ENCODE measurements around the gene LEFTY1. TPM values are rescaled to one million over a fixed set of nuclear protein-coding genes. Genes with fewer than 3 reads are reported as not detected.

LEFTY1 gene
- total and polyA plus RNA-seq, 2 of the 4 experiments (the other 2 are of a cell fraction): not detected

DNA sequence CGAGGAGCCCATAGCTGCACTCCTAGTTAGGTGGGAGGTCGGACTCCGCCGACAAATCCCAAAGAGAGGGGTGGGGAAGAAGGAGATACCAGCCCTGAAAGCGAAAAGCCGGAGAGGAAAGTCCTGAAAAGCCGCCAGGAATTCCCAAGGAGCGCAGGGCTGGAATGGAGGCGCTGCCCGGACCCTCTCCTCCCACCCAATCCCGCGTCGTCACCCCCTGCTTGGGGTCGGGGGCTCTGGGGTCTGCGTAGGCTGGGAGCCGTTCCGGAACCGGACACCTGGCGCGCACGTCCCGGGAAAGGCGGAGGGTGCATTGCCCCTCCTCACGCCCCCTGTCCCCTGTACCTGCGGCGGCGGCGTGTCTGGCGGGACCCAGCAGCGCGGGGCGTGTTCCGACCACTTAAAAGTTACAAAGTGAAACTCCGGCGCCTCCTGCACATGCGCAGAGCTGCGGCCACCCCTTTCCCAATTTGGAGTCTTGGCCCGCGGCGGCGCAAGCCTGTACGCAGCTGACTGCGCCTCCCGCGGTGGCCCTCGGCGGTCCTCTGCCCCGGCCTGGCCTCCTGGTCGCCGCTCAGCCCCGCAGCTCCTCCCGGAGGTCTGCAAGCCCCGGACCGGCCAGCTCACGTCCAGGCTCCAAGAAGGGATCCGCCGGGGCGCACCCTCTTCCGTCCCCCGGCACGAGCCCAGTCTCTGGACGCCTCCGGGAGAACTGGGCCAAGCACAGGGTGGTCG is 6.8 kb downstream of the LEFTY1 start, which contains the start of gene TMEM63A (continued):
- TF ChIP-seq MAFK (IDR thresholded peaks at IDR 0.05; ENCODE audit: low read depth, low read length) (no peak), RFX5 (IDR thresholded peaks at IDR 0.05; ENCODE audit: low read depth, low read length) (no peak), POLR2A (IDR thresholded peaks at IDR 0.05; ENCODE audit: low read depth, low read length) (peak; percentile 42; the same call in 1 of the 2 replicates)

DNA sequence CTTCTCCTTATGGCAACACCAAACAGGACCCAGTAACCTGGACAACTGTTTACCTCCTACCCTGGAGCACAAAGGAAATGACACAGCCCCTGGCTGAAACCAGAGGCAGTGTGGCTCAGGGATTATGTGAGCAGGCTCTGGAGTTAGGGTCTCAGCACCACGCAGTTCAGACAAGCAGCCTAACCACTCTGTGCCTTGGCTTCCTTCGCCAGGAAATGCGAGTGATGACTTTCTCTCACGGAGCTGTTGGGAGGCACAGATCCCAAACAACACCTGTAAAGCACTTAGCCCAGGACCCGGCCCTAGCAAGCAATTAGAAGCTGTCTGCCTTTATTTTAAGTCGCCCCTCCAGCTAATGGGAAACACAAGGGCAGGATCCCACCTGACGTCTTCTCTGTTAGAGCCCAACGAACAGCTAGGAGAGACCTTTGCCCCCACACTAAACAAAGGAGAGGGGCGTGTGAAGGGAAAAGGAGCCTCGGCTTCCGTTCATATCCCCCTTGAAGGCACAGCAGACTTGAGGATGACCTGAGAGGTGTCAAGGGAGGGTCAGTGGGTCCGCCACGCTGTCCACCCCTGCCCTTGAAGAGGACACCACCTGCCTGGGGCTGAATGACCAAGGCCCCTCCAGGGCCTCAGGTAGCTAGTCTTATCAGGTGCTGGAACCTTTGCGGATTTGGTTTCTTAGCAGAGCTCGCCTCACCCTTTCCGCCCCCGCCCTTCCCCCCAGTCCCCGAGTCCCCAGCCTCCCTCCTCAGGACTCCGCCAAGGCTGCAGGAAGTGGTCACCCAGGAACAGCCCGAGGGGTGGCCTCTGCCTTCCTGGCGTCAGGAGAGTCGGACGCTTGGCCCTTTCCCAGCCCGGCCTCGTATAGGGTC is 7.6 kb downstream of the LEFTY1 start:
- Histone ChIP-seq H3K9ac (ENCODE audit: low read depth, low read length) (peak overlapping the region; percentile 87), H2BK120ac (ENCODE audit: low read depth, low read length) (peak overlapping the region; percentile 80), H3K18ac (ENCODE audit: low read depth, low read length) (peak overlapping the region; percentile 14; the same call in 1 of the 2 replicates), H2BK5ac (ENCODE audit: low read depth, low read length, poor library complexity, severe bottlenecking) (peak overlapping the region; percentile 21), H3K79me1 (ENCODE audit: low read depth in 1 of 2, low read length in 2 of 2) (peaks cover 21 to 62% of the 10 kb centered on the region in 2 experiments), H3K27me3 (ENCODE audit: control insufficient read depth, insufficient read depth, low read length) (no peaks in the 10 kb centered on the region), H4K20me1 (ENCODE audit: insufficient read depth, low read length) (peaks cover 35% of the 10 kb centered on the region), H4K5ac (ENCODE audit: low read depth, low read length) (peak overlapping the region; percentile 26), H3K56ac (ENCODE audit: extremely low read depth, insufficient read depth, low read length) (peak overlapping the region; percentile 76), H4K8ac (ENCODE audit: low read depth in 2 of 2, low read length in 2 of 2) (peak overlapping the region; percentile 88 to 91), H2BK20ac (ENCODE audit: low read depth, low read length) (peak overlapping the region; percentile 32; the same call in 1 of the 2 replicates), H3K9me1 (ENCODE audit: insufficient read depth, low read length) (peaks cover 11% of the 10 kb centered on the region), H3K4ac (ENCODE audit: low read depth, low read length) (peak overlapping the region; percentile 90), H3K9me3 (ENCODE audit: control insufficient read depth, insufficient read depth, low read length) (no peaks in the 10 kb centered on the region), H2AK5ac (ENCODE audit: low read depth, low read length) (peak overlapping the region; percentile 97), H3K4me1 (ENCODE audit: control insufficient read depth, insufficient read depth, low read length) (peaks cover 12% of the 10 kb centered on the region; the same call in 1 of the 2 replicates), H3K23ac (ENCODE audit: low read depth, low read length) (peak overlapping the region; percentile 94), H3K4me2 (ENCODE audit: low read depth, low read length) (peak overlapping the region; percentile 94), H3K27ac (ENCODE audit: insufficient read depth, low read length) (peak overlapping the region; percentile 71), H3K36me3 (ENCODE audit: control insufficient read depth, insufficient read depth, low read length) (peaks cover 7% of the 10 kb centered on the region; the same call in 1 of the 2 replicates), H2AK9ac (replicated peaks; ENCODE audit: low read depth, low read length, poor library complexity) (peak overlapping the region; percentile 98), H2AFZ (replicated peaks; ENCODE audit: low read length, poor library complexity) (peak overlapping the region; percentile 99), H4K91ac (ENCODE audit: insufficient read depth, low read depth, low read length) (peak overlapping the region; percentile 71), H3K14ac (replicated peaks; ENCODE audit: low read depth, low read length) (peak overlapping the region; percentile 86), H2BK15ac (ENCODE audit: low read depth, low read length) (peak overlapping the region; percentile 97; the same call in 2 of the 3 replicates), H3K4me3 (ENCODE audit: insufficient read depth, low read depth, low read length) (peak overlapping the region; percentile 94)
- CTCF ChIA-PET: interaction anchor here (0.9 kb wide), 1 partner anchor 117 kb away, joined by 3 read pairs; no protein-coding TSS in a partner anchor
- intact Hi-C loops (cut with micrococcal nuclease): loop anchor here (1.0 kb wide), 1 partner anchor 95 kb away; no protein-coding TSS in a partner anchor
- in situ Hi-C loops (cut with MboI; ENCODE audit: low sequenced_read_pairs): no loop called here
- peak; percentile 38 for ATAC-seq (ENCODE audit: low read depth)
- dilution Hi-C loops (cut with HindIII; ENCODE audit: low sequenced_read_pairs, unreplicated experiment): no loop called here
- TF ChIP-seq MAFK (IDR thresholded peaks at IDR 0.05; ENCODE audit: low read depth, low read length) (no peak), MAZ (IDR thresholded peaks at IDR 0.05; ENCODE audit: borderline replicate concordance, low read depth, low read length) (peak; percentile 36; the same call in 1 of the 2 replicates)
- DNase-seq: peak; percentile 60
- 4% methylated on average over 10 of the region's 25 CpGs; no CpG with 5 or more reads in 1 of the 2 experiments for WGBS, 2 experiments (ENCODE audit: extremely low coverage in 2 of 2, insufficient read length in 1 of 2)
- POLR2A ChIA-PET (ENCODE audit: unreplicated experiment): no interaction called here
- no TSS peak for BruUV-seq (replicated peaks)
